PC-9 (cell line): ENCODE measurements around the gene ATRNL1. TPM values are rescaled to one million over a fixed set of nuclear protein-coding genes. Genes with fewer than 3 reads are reported as not detected.

Experiments used
- BruUV-seq: library from RNA; stranded (reverse); fragments of 400-500 nt; replicated peaks from 2 replicates; lab custom pipeline; 2021; lab: Mats Ljungman, UMichigan
- CTCF ChIA-PET: fragments of 300-600 bp; sonication (Branson Sonifier 250); formaldehyde crosslinking; loops from one replicate; lab custom pipeline; 2022; ENCODE audit warnings: antibody characterized with exemption; lab: Charles Lee
- POLR2A ChIA-PET: fragments of 300-600 bp; sonication (Branson Sonifier 250); formaldehyde crosslinking; loops from one replicate; lab custom pipeline; 2022; ENCODE audit warnings: antibody characterized with exemption; ENCODE audit not compliant: unreplicated experiment; lab: Charles Lee
- DNase-seq, 2 experiments: peaks; one replicate each; pipeline versions ENCODE4 v3.0.0 to v3.0.0-alpha.2; 2015 to 2022; ENCODE audit warnings: mixed read lengths in 1 of 2
- H2AFZ ChIP-seq: fragments of 200-600 bp; sonication (generic); 2 replicates; pipeline ENCODE4 v1.8.1; 2017; ENCODE audit warnings: antibody characterized with exemption
- H3F3A ChIP-seq: fragments of 200-600 bp; sonication (generic); 2 replicates; pipeline ENCODE4 v1.8.1; 2017; ENCODE audit warnings: antibody characterized with exemption, mild to moderate bottlenecking, low read depth; ENCODE audit not compliant: insufficient read depth
- H3K27ac ChIP-seq: fragments of 200-600 bp; sonication (generic); 2 replicates; pipeline ENCODE4 v1.6.1; 2016; ENCODE audit warnings: mixed run types
- H3K27me3 ChIP-seq: fragments of 200-600 bp; sonication (generic); 2 replicates; pipeline ENCODE4 v1.6.1; 2016; ENCODE audit warnings: low read depth, mixed run types; ENCODE audit not compliant: insufficient read depth
- H3K36me3 ChIP-seq: fragments of 200-600 bp; sonication (generic); 2 replicates; pipeline ENCODE4 v1.6.1; 2016; ENCODE audit warnings: low read depth, mixed run types
- H3K4me1 ChIP-seq: fragments of 200-600 bp; sonication (generic); replicated peaks from 2 replicates; pipeline ENCODE4 v1.6.1; 2016; ENCODE audit warnings: mixed run types; ENCODE audit not compliant: insufficient read depth
- H3K4me2 ChIP-seq: fragments of 200-600 bp; sonication (generic); 2 replicates; pipeline ENCODE4 v1.6.1; 2017; ENCODE audit warnings: mixed run types
- H3K4me3 ChIP-seq: fragments of 200-600 bp; sonication (generic); 2 replicates; pipeline ENCODE4 v1.6.1; 2016; ENCODE audit warnings: mixed run types
- H3K79me2 ChIP-seq: fragments of 200-600 bp; sonication (generic); 2 replicates; pipeline ENCODE4 v1.6.1; 2017; ENCODE audit warnings: low read depth, mixed run types
- H3K9me2 ChIP-seq: fragments of 200-600 bp; sonication (generic); 2 replicates; pipeline ENCODE4 v1.8.1; 2017; ENCODE audit warnings: mild to moderate bottlenecking; ENCODE audit not compliant: insufficient read depth
- H3K9me3 ChIP-seq: fragments of 200-600 bp; sonication (generic); 2 replicates; pipeline ENCODE4 v1.8.1; 2016; ENCODE audit warnings: low read depth; ENCODE audit not compliant: insufficient read depth
- H4K20me1 ChIP-seq: fragments of 200-600 bp; sonication (generic); 2 replicates; pipeline ENCODE4 v1.8.1; 2017; ENCODE audit not compliant: insufficient read depth
- EZH2 ChIP-seq: fragments of 200-600 bp; sonication (generic); IDR thresholded peaks from 2 replicates; pipeline ENCODE4 v1.8.0; 2017; ENCODE audit warnings: antibody characterized with exemption, low read depth
- intact Hi-C: fragments of 100-400 bp; cut with micrococcal nuclease; formaldehyde crosslinking; loops from one replicate; pipeline ENCODE4 v1.10.0; 2022; ENCODE audit not compliant: unreplicated experiment
- total RNA-seq: library from RNA; stranded (reverse); gene quantifications from 2 replicates; pipeline ENCODE4 v1.2.3, GENCODE V29; 2021
- TF ChIP-seq, protein P1 (sequence below): fragments of 200-600 bp; sonication (generic); conservative IDR thresholded peaks from 2 replicates; pipeline ENCODE4 v1.6.1; 2017; ENCODE audit warnings: mixed run types, antibody characterized with exemption, mild to moderate bottlenecking, moderate library complexity

ATRNL1 gene
- total RNA-seq, 1 experiment from 2014 or later: not detected

DNA sequence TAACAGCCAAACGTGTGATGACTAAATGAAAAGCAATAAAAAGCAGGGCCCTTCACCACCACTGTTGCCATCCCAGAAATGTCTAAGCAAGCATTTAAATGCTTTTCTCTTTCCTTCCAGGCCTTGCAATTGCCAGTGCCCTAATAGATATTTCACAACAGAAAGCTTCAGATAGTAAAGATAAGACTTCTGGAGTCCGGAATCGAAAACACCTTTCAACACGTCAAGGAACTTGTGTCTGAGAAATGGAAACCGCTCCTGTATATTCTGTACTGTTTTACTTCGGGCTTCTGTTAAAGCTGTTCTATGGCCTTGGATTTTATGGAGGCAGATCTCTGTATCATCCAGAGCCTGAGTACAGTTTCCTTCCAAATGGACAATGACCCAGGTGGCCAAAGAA lies 851.4 kb downstream of the ATRNL1 start:
- TF ChIP-seq, protein P1, sequence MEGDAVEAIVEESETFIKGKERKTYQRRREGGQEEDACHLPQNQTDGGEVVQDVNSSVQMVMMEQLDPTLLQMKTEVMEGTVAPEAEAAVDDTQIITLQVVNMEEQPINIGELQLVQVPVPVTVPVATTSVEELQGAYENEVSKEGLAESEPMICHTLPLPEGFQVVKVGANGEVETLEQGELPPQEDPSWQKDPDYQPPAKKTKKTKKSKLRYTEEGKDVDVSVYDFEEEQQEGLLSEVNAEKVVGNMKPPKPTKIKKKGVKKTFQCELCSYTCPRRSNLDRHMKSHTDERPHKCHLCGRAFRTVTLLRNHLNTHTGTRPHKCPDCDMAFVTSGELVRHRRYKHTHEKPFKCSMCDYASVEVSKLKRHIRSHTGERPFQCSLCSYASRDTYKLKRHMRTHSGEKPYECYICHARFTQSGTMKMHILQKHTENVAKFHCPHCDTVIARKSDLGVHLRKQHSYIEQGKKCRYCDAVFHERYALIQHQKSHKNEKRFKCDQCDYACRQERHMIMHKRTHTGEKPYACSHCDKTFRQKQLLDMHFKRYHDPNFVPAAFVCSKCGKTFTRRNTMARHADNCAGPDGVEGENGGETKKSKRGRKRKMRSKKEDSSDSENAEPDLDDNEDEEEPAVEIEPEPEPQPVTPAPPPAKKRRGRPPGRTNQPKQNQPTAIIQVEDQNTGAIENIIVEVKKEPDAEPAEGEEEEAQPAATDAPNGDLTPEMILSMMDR: no peak
- no peak for TF ChIP-seq EZH2
- no peaks in the 10 kb centered on the region for H3K27me3 ChIP-seq
- CTCF ChIA-PET: no interaction called here
- BruUV-seq: no TSS peak
- H3F3A ChIP-seq: no peaks in the 10 kb centered on the region
- no peak overlapping the region for H3K4me3 ChIP-seq
- H4K20me1 ChIP-seq: no peaks in the 10 kb centered on the region
- no peak overlapping the region for H2AFZ ChIP-seq
- no peaks in the 10 kb centered on the region for H3K4me1 ChIP-seq
- no peaks in the 10 kb centered on the region for H3K36me3 ChIP-seq
- no peaks in the 10 kb centered on the region for H3K9me2 ChIP-seq
- H3K9me3 ChIP-seq: no peaks in the 10 kb centered on the region
- no peak overlapping the region for H3K27ac ChIP-seq
- H3K79me2 ChIP-seq: no peaks in the 10 kb centered on the region
- DNase-seq: no peak
- H3K4me2 ChIP-seq: no peak overlapping the region
- POLR2A ChIA-PET: no interaction called here
- intact Hi-C loops: no loop called here

DNA sequence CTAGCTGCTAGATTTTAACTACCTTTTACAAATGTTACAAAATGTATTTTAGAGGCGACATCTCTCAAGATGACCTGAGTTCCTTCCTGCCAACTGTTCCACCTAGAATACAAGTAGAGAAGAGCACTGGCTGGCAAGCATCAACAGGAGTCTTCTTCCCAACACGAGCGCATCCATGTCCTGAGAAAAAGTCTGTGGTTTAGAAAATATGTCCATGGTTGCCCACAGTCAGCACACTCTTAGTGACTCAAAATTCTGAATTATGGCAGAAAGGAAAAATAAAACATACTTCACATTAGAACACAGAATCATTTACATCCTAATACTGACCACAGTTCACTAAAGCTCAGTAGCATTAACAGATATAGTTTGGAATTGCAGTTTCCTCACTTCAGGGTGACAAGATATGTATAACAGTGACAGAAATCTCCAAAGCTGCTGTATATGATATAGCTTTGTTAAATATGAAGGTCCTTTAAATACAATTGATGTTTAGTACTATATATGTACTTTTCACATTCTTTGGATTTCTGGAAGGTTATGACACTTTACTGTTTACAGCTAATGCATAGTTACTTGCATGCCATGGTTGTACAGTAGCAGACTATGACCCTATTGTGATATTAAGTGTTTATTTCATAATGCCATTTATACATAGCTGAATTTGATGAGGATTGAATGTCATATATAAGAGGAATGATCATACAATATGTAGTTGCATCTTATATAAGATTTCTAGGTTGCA lies 852.7 kb downstream of the ATRNL1 start:
- no peak for TF ChIP-seq EZH2
- TF ChIP-seq, protein P1: no peak
- Histone ChIP-seq H3K9me2 (no peaks in the 10 kb centered on the region), H3K4me3 (no peak overlapping the region), H3K4me1 (no peaks in the 10 kb centered on the region), H2AFZ (no peak overlapping the region), H3K27ac (no peak overlapping the region), H3K9me3 (no peaks in the 10 kb centered on the region), H3K79me2 (no peaks in the 10 kb centered on the region), H3K27me3 (no peaks in the 10 kb centered on the region), H3K36me3 (no peaks in the 10 kb centered on the region), H3F3A (no peaks in the 10 kb centered on the region), H4K20me1 (no peaks in the 10 kb centered on the region), H3K4me2 (no peak overlapping the region)
- intact Hi-C loops: no loop called here
- ChIA-PET POLR2A (interaction anchor here (0.6 kb wide), 1 partner anchor 1232 kb away, joined by 8 read pairs; no protein-coding TSS in a partner anchor), CTCF (interaction anchor here (0.5 kb wide), 1 partner anchor 146 kb away, joined by 3 read pairs; no protein-coding TSS in a partner anchor)
- no peak for DNase-seq
- no TSS peak for BruUV-seq

DNA sequence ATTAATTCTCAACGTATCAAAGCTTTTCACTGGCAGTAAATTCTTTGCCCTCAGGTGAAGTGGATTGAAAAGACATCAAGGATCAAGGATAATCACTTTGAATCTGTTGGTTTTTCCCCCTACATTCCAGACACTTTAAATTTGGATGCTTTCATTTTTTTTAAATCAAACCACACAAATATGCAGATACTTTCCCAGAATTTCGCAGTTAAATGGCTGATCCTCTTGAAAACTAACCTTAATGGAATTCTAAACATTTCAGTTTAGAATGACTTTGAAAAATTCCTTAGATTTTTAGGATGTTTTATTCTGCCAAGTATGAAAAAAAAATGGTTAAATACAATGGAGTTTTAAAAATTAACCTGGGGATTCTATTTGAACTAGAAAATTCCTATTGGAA lies 853.9 kb downstream of the ATRNL1 start:
- no peak overlapping the region for H3K4me3 ChIP-seq
- no peaks in the 10 kb centered on the region for H3K79me2 ChIP-seq
- ChIA-PET POLR2A (no interaction called here), CTCF (no interaction called here)
- H3K27ac ChIP-seq: no peak overlapping the region
- no peak for DNase-seq
- no peaks in the 10 kb centered on the region for H3F3A ChIP-seq
- BruUV-seq: no TSS peak
- H3K4me2 ChIP-seq: no peak overlapping the region
- H3K27me3 ChIP-seq: no peaks in the 10 kb centered on the region
- H3K9me3 ChIP-seq: no peaks in the 10 kb centered on the region
- intact Hi-C loops: no loop called here
- no peaks in the 10 kb centered on the region for H3K9me2 ChIP-seq
- TF ChIP-seq EZH2: no peak
- TF ChIP-seq, protein P1: no peak
- no peaks in the 10 kb centered on the region for H3K4me1 ChIP-seq
- H3K36me3 ChIP-seq: no peaks in the 10 kb centered on the region
- H4K20me1 ChIP-seq: no peaks in the 10 kb centered on the region
- H2AFZ ChIP-seq: no peak overlapping the region
